Neuron (in vitro differentiated cells): ENCODE data around the gene REG4.
"Not testable (repeated sequence)": the region's sequence is repeated elsewhere in the genome, so short reads cannot be mapped to it uniquely, and the experiment has no call there.

Experiments
- H2AFZ ChIP-seq: one replicate; pipeline ENCODE4 v1.6.1; 2013; ENCODE audit warnings: low read depth, mild to moderate bottlenecking, inconsistent platforms, low read length, moderate library complexity
- H3K27me3 ChIP-seq: one replicate; pipeline ENCODE4 v1.6.1; 2013; ENCODE audit warnings: low read length; ENCODE audit not compliant: insufficient read depth
- H3K36me3 ChIP-seq: one replicate; pipeline ENCODE4 v1.6.1; 2013; ENCODE audit warnings: low read length; ENCODE audit not compliant: insufficient read depth
- H3K4me1 ChIP-seq: one replicate; pipeline ENCODE4 v1.6.1; 2013; ENCODE audit warnings: low read length; ENCODE audit not compliant: insufficient read depth
- H3K4me3 ChIP-seq: 2 replicates; pipeline ENCODE4 v1.5.1; 2013; ENCODE audit warnings: mild to moderate bottlenecking, low read length, moderate library complexity
- H3K9me3 ChIP-seq: one replicate; pipeline ENCODE4 v1.6.1; 2013; ENCODE audit warnings: low read length

Gene REG4

DNA sequence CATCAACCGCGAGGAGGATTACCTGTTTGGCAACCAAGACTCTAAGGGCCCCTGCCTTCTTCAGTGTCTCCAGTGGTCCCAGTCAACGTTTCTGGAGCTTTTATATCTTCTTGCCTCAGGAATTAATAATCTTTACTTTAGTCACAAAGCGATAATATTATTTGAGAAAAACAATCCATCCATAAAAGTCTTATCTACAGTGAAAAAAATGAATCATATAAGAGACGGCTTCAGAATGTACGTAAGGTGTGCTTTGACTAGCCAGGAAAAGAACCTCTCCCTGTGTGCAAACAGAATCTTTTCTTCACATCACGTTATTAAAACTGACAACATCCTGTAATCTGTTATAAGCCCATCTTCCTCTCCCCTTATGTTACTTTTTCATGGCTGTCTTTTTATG is at the start of gene REG4:
REG4 (minus strand) TSS at position 74 of the 400 bp plus-strand sequence. CDS start 2,691 bp downstream, outside the sequence.
- H3K4me3 ChIP-seq: no peak within 1 kb of the TSS
- no peak within 1 kb of the TSS for H2AFZ ChIP-seq
- no peaks in the 10 kb centered on the region for H3K4me1 ChIP-seq
- H3K36me3 ChIP-seq: no peaks in the 10 kb centered on the region
- no peaks in the 10 kb centered on the region for H3K9me3 ChIP-seq
- H3K27me3 ChIP-seq: peaks cover 9% of the 10 kb centered on the region

- no peaks in the 10 kb centered on the region for H3K36me3 ChIP-seq
- H2AFZ ChIP-seq: no peak overlapping the region
- H3K27me3 ChIP-seq: no peaks in the 10 kb centered on the region
- peaks cover 2% of the 10 kb centered on the region for H3K4me1 ChIP-seq
- H3K9me3 ChIP-seq: no peaks in the 10 kb centered on the region
- no peak overlapping the region for H3K4me3 ChIP-seq
Observed at GRCh38 chr1:119859647-119860046, 48.4 kb upstream of the REG4 start.

GRCh38 chr1:119858556-119859214 is 47.4 kb upstream of the REG4 start:
- H3K4me3 ChIP-seq, H3K27me3 ChIP-seq, H3K9me3 ChIP-seq, H3K36me3 ChIP-seq, H3K4me1 ChIP-seq, H2AFZ ChIP-seq: not testable (repeated sequence)

DNA sequence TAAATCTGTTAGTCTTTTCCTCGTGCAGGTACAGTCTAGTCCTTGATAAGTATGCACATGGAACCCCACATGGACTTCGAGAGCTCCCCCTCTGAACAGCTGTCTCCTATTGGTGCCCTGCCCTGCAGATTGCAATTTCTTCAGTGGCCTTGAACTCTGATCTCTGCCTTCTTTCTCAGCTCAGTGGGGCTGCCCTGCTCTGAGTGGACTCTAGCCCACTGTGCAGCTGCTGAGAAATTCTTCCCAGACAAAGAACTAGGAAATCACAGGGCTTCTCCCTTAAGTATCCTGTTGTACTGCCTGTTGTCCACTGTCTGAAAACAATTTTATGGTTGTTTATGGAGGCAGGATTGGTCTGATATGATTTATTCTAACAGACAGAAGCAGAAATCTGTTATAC is 46.9 kb upstream of the REG4 start:
- Histone ChIP-seq H3K4me1 (peaks cover 2% of the 10 kb centered on the region), H2AFZ (no peak overlapping the region)

DNA sequence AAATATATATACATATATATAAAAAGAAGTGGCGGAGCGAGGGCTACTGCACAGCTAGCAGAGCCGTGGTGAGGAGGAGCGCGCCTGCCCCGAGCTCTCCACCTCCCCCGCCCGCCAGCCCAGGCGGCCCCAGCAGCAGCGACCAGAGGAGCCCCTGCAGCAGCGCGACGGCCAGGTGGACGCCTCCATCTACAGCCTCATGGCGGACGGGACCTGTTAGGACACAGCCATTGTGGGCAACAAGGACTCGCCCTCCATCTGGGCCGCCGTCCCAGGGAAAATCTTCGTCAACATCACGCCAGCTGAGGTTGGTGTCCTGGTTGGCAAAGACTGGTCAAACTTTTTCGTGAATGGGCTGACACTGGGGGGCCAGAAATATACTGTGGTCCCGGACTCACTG is 41.9 kb upstream of the REG4 start:
- H3K36me3 ChIP-seq: no peaks in the 10 kb centered on the region
- H3K27me3 ChIP-seq: no peaks in the 10 kb centered on the region
- no peak overlapping the region for H2AFZ ChIP-seq
- H3K4me3 ChIP-seq: no peak overlapping the region
- H3K9me3 ChIP-seq: no peaks in the 10 kb centered on the region
- peaks cover 2% of the 10 kb centered on the region for H3K4me1 ChIP-seq

More for the DNA sequence above, 46.9 kb upstream of the REG4 start:
- Histone ChIP-seq H3K36me3 (no peaks in the 10 kb centered on the region), H3K9me3 (no peaks in the 10 kb centered on the region), H3K27me3 (no peaks in the 10 kb centered on the region), H3K4me3 (no peak overlapping the region)

DNA sequence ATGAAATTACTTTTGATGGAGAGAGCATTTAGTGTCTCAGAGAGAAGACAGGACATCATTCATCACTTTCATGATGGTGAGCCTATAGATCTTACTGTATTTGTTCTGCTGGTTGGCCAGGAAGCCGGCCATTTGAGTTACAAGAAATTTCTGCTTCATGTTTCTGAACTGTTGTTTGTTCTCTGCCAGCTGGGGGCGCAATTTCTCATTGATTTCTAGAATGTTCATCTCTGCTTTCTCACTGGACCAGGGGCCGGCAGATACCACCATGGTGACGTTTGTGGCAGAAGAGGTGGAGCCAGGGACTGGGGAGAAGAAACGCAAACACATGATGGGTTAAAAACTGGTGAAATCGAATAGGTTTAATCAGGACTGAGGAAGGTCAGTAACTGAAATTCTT is 32.9 kb upstream of the REG4 start:
- H2AFZ ChIP-seq, H3K4me1 ChIP-seq, H3K36me3 ChIP-seq, H3K9me3 ChIP-seq, H3K27me3 ChIP-seq, H3K4me3 ChIP-seq: not testable (repeated sequence)

DNA sequence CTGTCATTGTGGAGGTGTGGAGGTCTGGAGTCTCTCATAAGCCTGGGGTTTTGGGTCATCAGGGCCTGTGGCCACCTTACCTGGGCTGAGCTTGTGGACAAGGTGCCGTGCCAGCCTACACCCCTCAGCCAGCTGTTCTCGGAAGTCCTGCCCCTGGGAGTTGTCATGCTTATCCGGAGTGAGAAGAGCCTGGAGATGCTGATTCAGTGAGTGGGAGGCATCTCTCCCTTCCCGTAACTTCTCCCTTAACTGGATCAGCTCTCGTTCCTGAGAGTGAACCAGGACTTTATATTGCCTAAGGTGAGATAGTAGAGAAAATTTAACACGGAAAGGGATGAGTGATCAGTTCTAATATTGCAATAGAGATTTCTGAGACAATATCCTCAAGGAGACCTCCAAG is 30.0 kb upstream of the REG4 start:
- H3K4me3 ChIP-seq: no peak overlapping the region
- H2AFZ ChIP-seq: no peak overlapping the region
- H3K27me3 ChIP-seq: no peaks in the 10 kb centered on the region
- H3K36me3 ChIP-seq: no peaks in the 10 kb centered on the region
- H3K4me1 ChIP-seq: no peaks in the 10 kb centered on the region
- no peaks in the 10 kb centered on the region for H3K9me3 ChIP-seq

DNA sequence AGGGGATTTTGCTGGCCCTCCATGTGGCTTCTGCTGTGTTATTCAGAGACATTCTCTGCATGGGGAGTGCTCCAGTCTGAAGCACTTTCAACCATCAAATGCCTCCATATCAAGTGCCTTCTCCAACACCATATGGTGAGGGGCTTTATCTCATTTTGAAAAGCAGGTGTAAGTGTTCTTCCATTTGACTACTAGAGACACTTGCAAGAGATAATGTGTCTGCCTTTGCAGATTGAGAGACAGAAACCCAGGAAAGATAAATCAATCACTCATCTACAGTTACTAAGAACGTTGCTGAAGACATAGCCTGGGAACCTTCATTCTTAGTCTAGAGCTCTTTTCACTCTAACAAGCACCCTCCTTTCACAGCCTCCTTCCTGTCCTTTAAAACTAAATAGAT is 29.5 kb upstream of the REG4 start:
- no peaks in the 10 kb centered on the region for H3K9me3 ChIP-seq
- H2AFZ ChIP-seq: no peak overlapping the region
- no peak overlapping the region for H3K4me3 ChIP-seq
- H3K27me3 ChIP-seq: no peaks in the 10 kb centered on the region
- H3K4me1 ChIP-seq: no peaks in the 10 kb centered on the region
- no peaks in the 10 kb centered on the region for H3K36me3 ChIP-seq

DNA sequence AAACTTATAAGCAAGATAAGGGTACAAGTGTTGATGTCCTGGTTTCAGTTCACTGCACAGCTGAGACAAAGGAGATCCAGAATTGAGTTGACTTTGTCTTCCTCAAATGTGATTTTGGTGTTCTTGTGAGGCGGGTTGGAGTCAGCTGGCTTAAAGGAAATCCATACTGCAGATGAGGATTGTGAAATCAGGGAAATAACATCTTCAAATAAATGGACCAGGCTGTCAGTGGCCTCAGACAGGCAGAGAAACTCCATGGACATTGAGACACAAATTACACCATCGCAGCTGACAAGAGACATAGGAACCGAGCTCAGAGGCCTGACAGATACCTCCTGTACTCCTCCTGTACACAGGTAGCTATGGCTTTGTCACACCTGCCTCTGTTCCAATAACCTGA is 27.0 kb upstream of the REG4 start:
- H3K4me3 ChIP-seq: no peak overlapping the region
- no peaks in the 10 kb centered on the region for H3K36me3 ChIP-seq
- H3K4me1 ChIP-seq: no peaks in the 10 kb centered on the region
- no peaks in the 10 kb centered on the region for H3K27me3 ChIP-seq
- no peaks in the 10 kb centered on the region for H3K9me3 ChIP-seq
- no peak overlapping the region for H2AFZ ChIP-seq

DNA sequence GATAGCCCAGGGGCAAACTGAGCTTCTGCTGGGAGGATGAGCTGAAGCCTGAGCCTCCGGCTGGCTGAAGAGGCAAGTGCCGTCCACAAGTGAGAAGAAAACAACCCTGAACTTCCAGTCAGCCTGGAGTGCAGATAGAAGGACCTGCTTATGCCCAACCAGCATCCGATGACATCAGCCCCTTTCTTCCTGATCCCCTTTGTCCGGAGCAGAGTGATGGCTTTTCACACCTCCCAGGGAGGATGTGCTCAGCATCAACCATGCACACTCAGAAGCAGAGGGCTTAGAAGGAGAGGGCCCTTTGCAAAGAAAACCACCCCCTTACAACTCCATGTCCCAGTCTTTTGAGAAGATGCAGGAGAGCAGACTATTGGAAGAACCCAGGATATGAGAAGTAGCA is 23.7 kb upstream of the REG4 start:
- Histone ChIP-seq H2AFZ (no peak overlapping the region), H3K4me3 (no peak overlapping the region), H3K9me3 (no peaks in the 10 kb centered on the region), H3K4me1 (no peaks in the 10 kb centered on the region), H3K27me3 (peaks cover 2% of the 10 kb centered on the region), H3K36me3 (no peaks in the 10 kb centered on the region)

DNA sequence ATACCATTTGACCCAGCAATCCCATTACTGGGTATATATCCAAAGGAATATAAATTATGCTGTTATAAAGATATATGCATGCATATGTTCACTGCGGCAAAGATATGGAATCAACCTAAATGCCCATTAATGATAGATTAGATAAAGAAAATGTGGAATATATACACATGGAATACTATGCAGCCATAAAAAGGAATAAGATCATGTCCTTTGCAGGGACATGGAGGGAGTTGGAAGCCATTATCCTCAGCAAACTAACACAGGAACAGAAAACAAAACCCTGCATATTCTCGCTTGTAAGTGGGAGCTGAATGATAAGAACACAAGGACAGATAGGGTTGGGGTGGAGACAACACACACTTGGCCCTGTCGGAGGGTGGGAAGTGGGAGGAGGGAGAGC is 19.8 kb upstream of the REG4 start:
- H2AFZ ChIP-seq: no peak overlapping the region
- H3K27me3 ChIP-seq: peaks cover 2% of the 10 kb centered on the region
- no peaks in the 10 kb centered on the region for H3K4me1 ChIP-seq
- H3K36me3 ChIP-seq: no peaks in the 10 kb centered on the region
- H3K4me3 ChIP-seq: no peak overlapping the region
- no peaks in the 10 kb centered on the region for H3K9me3 ChIP-seq

GRCh38 chr1:119829625-119830024 is 18.4 kb upstream of the REG4 start:
- Histone ChIP-seq H3K36me3 (no peaks in the 10 kb centered on the region), H3K27me3 (peaks cover 2% of the 10 kb centered on the region), H3K9me3 (no peaks in the 10 kb centered on the region), H2AFZ (no peak overlapping the region), H3K4me3 (no peak overlapping the region), H3K4me1 (no peaks in the 10 kb centered on the region)

GRCh38 chr1:119829006-119829405 is 17.7 kb upstream of the REG4 start:
- not testable (repeated sequence) for H3K4me3 ChIP-seq, H3K4me1 ChIP-seq, H3K36me3 ChIP-seq, H3K27me3 ChIP-seq, H2AFZ ChIP-seq, H3K9me3 ChIP-seq

GRCh38 chr1:119828266-119828665 is 17.0 kb upstream of the REG4 start:
- Histone ChIP-seq H2AFZ (no peak overlapping the region), H3K4me1 (no peaks in the 10 kb centered on the region), H3K4me3 (no peak overlapping the region), H3K9me3 (no peaks in the 10 kb centered on the region), H3K27me3 (peaks cover 2% of the 10 kb centered on the region), H3K36me3 (no peaks in the 10 kb centered on the region)
